ENCODE results near the gene F12. TPM values are rescaled to one million over a fixed set of nuclear protein-coding genes. Genes with fewer than 3 reads are reported as not detected.

F12 gene
- total RNA-seq, 1 donor from 2014 or later = 15.3 TPM

- no peak for DNase-seq (ENCODE audit: low spot score)
Measured at GRCh38 chr5:177357146-177357458, 52.3 kb downstream of the F12 start.

DNA sequence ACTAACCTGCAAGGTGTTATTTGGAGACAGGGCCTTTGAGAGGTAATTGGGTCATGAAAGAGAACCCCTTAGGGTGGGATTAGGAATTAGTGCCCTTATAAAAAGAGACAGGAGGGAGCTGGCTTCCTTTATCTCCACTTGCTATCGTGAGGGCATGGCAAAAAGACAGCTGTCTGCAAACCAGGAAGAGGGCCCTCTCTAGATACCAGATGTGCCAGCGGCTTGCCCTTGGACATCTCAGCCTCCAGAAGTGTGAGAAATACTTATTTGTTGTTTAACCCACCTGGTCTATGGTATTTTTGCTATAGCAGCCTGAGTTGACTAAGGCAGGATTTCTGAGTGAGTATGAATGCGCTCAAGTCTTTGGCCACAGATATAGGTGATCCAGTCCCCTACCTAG lies 52.6 kb downstream of the F12 start:
- no peak for DNase-seq (ENCODE audit: low spot score)

DNA sequence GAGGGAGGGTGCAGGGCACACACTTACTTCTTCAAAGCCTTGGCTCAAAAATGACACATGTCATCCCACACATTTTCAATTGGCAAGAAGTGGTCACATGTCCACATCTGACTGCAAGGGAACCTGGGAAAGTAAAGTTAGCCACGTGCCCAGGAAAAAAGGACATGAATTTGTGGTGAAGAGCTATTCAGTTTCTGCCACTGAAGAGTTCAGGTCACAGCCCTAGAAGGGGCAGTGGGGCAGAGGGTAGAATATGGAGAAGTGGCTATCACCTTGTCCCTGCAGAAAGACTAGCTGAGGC lies 53.5 kb downstream of the F12 start:
- no peak for DNase-seq (ENCODE audit: low spot score)

DNA sequence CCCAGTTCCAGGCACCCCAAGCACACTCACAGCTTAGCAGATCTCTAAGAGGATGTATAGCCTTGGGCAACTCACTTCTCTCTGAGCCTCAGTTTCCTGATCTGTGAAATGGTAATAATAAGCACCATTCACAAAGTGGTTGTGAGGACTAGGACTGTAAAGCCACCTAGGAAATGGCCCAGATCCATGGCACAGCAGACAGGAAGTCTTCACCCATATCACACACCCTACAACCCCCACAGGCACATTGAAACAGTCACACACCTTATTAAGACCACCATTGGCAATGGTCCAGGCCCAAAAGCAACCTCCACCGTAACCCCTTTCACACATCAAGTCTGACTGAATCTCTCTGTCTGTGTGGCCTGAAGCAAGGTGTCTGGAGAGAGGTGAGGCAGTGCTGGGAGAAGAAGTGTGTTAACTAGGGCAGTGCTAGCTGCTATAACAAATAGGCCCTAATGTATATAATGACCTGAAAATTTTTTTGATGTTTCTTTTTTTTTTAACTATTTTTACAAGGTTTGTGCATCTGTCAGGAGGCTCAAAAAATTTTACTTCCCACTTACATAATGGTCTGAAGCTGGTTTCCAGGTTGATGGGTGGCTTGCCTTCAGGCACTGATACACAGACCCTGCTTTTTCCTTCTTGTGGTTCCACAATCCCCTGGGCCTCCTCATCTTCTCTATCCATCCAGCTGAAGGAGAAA lies 54.0 kb downstream of the F12 start:
- no peak for DNase-seq (ENCODE audit: low spot score)

DNA sequence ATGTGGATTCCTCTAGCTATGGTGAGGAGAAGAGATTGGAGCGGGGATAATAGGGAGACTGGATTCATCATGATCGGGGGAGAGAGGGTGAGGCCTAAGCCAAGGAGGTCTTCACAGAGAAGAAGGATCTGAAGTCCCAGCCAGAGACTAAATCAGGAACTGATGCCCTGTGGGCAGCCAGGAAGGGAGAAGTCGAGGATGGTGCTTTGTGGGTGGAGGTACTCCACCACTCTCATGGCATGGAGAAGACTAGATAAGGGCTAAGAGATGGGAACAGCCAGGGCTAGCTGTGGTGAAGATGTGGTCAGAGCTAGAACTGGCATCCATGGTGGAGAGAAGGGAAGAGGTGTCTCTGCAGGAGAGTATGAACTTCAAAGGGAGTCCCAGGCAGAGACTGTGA lies 54.7 kb downstream of the F12 start:
- DNase-seq (ENCODE audit: low spot score) = no peak

DNA sequence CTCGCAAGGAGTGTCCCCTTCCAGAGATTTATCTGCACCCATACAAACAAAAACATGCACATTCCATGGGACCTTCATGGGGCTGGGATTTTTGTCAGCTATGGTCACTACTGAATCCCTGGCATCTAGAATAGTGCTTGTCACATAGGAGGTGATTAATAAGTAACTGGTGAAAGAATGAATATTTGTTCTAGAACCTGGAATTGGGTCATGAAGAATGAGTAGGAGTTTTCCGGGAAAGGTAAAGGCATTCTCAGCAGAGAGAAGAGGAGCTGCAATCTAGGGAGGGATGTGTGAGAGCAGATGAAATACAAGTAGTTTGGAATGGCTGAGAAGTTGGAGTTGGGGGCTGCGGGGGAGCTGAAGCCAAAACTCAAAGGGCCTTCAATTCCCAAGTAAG lies 55.1 kb downstream of the F12 start:
- DNase-seq (ENCODE audit: low spot score) = no peak

DNA sequence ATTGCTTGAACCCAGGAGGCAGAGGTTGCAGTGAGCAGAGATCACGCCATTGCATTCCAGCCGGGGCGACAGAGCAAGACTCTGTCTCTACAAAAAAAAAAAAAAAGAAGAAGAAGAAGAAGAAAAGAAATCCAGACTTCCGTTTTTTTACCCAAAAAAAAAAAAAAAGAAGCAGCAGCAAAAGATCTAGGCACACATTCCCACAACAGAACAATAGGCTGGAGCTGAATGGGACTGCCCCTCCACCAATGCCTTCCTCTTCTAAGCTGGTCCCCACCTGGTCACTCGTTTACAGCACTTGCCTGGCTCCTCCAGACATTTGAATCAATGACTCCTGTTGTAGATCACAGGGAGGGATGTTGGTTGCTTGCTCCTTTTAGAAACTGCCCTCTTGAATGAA lies 56.3 kb downstream of the F12 start:
- DNase-seq (ENCODE audit: low spot score) = no peak

Other genes starting within 250 kb of the F12 start
- 61.0 TPM for gene RAB24, start 105.8 kb downstream of the F12 start, total RNA-seq
- 106 TPM for gene PRELID1, start 105.8 kb downstream of the F12 start, total RNA-seq
- gene MXD3, start 97.7 kb downstream of the F12 start, total RNA-seq = 9.7 TPM
- 184 TPM for gene LMAN2, start 57.9 kb downstream of the F12 start, total RNA-seq
- 46.3 TPM for gene RGS14, start 51.6 kb downstream of the F12 start, total RNA-seq
- 0.06 TPM for gene SLC34A1, start 25.1 kb downstream of the F12 start, total RNA-seq
- not detected for gene PFN3, start 8.9 kb downstream of the F12 start, total RNA-seq
- gene GRK6, start 17.1 kb upstream of the F12 start, total RNA-seq = 39.5 TPM
- gene PRR7, start 37.2 kb upstream of the F12 start, total RNA-seq = 7.8 TPM
- 89.0 TPM for gene DBN1, start 64.1 kb upstream of the F12 start, total RNA-seq
- 227 TPM for gene PDLIM7, start 88.0 kb upstream of the F12 start, total RNA-seq
- gene DOK3, start 100.3 kb upstream of the F12 start, total RNA-seq = 12.8 TPM
- 84.8 TPM for gene DDX41, start 107.4 kb upstream of the F12 start, total RNA-seq
- gene FAM193B, start 145.0 kb upstream of the F12 start, total RNA-seq = 98.1 TPM
- gene TMED9, start 182.6 kb upstream of the F12 start, total RNA-seq = 155 TPM
- 36.1 TPM for gene B4GALT7, start 190.6 kb upstream of the F12 start, total RNA-seq

All from mucosa of gallbladder (tissue), 1 donor.